CD4-positive, alpha-beta T cell treated with Interleukin-21 for 1 hour (primary cell): ENCODE data around the gene RPS2.

Experiments used
- DNase-seq: peaks from one replicate; pipeline ENCODE4 v3.0.0-alpha.2; 2020

The RPS2 gene

DNA sequence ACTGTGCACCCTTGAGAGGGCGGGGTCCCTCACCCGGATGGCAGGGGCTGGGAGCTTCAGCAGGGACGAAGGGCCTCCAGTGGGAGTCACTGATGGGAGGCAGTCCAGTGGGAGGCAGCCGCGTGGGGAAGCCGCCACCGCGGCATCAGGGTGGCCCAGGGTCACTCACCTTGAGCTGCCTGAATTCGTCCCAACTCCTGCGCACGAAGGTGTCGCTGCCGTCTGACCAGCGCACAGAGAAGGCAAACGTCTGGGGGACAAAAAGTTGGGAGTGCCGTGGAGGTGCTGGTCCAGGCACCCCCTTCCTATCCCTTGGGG, 16.1 kb upstream of the RPS2 start:
- no peak for DNase-seq

DNA sequence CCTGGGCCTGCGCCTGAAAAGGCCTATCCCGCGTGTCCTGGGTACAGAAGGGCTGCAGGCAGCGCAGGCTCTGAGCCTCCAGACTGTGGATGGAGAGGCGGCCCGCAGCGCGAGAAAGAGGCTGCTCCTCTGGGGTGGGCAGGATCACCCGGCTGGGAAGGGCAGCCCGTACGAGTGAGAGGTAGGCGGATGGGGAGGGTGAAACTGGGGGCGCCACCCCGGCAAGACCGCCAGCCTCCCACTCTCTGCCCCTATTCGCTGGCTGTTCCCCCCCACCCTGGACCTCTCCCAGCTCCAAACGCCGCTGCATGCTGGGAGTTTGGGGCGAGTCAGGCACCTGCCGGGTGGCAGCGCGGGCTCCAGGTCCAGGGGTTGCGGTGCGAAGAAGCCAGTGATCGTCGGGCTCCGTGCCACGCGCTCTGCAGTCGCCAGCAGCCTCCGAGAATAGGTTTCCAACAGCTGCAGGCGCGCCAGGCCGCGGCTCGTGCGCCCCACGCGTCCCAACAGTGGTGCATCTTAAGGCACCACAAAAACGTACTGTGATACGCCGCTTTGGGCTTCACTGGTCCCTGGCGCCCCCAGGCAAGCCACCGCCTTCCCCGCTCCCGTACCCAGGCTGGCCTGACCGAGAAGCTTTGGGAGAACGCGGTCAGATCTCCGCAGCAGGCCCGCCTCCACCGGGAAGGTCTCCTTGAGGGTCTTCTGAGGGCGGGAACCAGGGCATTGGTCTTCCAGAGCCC, 15.6 kb upstream of the RPS2 start:
- DNase-seq: no peak

DNA sequence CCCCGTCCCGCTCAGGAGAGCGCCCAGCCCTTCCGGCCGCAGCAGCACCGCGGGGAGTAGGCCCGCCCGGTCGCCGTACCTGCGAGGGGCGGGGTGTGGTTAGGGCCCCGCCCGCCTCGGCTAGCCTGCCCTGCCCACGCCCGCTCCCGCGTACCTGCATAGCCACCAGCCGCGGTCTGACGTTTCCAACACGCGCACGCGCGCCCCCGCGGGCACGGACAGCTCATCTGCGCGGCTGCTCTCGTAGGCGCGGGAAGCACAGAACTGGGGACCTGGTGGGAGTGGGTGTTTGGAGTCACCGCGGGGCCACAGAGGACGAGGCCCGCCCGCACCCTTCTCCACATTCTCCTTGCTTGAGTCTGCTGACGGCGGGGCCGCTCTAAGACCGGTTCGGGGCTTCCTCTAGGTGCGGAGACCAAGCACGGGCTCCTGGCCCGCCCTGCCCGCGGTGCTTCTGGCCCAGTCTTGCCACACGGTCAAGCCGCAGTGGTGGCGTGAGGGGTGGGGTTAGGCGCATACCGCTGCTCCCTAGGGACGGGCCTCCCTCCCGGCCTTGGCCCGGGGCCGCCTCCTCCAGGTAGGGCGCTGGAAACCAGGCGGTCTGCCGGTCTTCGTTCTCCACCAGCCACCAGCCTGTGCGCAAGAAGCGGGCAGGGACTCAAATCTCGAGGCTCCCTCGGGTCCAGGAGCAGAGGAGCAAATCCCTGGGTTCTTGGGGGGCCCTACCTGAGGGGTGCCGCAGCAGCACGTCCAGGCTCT, 14.8 kb upstream of the RPS2 start:
- DNase-seq: peak; percentile 48

DNA sequence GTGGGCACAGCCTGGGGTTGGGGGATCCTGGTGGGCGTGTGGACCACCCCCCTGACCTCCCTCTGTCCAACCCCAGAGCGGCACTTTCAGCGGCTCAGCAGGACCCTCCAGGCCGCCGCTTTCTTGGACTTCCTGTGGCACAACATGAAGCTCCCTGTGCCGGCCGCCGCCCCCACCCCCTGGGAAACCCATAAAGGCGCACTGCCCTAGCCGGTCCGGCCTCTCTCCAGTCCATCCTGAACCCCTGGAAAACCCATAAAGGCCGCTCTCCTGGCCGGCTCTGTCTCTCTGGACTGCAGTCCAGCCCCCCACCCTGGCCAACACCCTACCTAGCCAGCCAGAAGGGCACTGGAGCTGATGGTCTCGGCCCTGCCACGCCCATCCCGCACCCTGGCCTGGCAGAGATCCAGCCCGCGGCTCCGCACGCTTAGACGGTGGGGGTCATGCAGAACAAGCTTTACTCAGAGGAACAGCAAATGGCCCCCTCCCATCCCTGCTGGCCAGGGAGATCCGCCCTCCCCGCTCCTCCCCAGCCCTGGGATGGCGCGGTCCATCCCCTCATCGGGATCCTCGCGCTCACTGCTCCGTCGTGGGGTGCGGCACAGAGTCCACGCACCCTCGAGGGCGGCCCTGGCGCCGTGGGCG, 14.0 kb upstream of the RPS2 start:
- DNase-seq: no peak

DNA sequence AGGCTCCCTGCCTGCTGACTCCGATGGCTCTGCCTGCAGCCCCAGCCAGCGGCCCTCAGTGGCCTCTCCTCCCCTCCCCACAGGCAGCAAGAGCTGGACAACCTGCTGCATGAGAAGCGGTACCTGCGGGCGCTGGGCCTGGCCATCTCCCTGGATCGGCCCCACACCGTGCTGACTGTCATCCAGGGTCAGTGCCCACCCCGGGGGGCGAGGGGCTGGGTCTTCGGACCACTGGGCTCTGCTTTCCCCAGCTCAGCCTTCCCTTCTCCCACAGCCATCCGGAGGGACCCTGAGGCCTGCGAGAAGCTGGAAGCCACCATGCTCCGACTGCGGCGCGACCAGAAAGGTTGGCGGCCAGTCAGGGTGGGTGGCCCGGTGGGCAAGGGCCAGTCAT, 13.2 kb upstream of the RPS2 start:
- DNase-seq: no peak

DNA sequence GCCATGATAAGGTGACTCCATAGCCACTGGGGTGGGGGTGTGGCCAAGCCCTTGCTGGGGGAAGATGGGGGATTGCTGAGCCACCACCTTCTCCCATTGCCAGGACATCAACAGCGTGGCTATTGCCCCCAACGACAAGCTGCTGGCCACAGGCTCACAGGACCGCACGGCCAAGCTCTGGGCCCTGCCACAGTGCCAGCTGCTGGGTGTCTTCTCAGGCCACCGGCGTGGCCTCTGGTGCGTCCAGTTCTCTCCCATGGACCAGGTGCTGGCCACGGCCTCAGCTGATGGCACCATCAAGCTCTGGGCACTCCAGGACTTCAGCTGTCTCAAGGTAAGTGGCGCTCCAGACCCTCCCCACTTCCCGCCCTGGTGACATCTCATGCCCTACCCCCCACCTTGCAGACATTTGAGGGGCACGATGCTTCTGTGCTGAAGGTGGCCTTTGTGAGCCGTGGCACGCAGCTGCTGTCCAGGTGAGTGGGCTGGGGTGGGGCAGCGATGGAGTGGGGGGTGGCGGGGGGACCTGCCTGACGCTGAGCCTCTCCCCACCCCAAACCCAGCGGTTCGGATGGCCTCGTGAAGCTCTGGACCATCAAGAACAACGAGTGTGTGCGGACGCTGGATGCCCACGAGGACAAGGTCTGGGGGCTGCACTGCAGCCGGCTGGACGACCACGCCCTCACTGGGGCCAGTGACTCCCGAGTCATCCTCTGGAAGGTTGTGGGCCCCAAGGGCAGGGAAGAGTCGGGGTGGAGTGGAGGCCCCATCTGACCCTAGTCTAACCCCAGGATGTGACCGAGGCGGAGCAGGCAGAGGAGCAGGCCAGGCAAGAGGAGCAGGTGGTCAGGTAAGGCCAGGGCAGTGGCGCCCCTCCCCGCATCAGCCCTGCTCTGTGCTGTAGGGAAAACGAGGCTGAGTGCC, 12.6 kb upstream of the RPS2 start:
- no peak for DNase-seq

DNA sequence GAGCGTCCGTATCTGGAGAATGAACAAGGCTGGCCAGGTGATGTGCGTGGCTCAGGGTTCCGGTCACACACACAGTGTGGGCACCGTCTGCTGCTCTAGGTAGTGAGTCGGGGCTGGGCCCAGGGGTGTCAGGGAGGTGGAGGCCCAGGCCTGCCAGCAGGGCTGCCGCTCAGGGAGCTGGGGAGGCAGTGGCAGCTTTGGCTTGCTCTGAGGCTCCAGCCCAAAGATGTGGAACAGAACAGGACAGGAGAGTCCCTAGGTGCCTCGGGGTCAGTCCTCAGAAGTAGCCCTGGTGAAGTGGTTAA, 11.5 kb upstream of the RPS2 start:
- no peak for DNase-seq

DNA sequence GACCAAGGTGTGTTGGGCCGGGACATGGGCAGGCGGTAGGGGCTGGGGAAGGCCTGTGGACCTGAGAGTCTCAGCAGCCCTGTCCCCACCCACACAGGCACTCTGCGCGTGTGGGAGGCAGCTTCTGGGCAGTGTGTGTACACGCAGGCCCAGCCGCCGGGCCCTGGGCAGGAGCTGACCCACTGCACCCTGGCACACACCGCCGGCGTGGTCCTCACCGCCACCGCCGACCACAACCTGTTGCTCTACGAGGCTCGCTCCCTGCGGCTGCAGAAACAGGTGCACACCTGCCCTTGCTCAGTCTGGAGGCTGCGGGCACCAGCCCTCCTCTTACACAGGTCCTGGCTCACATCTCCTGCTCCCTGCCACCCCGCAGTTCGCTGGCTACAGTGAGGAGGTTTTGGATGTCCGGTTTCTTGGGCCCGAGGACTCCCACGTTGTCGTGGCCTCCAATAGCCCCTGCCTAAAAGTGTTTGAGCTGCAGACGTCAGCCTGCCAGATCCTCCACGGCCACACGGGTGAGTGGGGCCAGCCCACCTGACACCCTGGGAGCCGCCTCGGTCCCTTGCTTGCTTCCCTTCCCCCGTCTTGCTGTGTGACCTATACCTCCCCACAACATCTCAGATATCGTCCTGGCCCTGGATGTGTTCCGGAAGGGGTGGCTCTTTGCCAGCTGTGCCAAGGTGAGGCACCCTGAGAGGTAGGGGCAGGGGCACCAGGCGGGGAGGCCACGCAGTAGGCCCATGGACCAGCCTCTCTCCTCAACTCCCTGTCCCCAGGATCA, 11.0 kb upstream of the RPS2 start:
- no peak for DNase-seq

DNA sequence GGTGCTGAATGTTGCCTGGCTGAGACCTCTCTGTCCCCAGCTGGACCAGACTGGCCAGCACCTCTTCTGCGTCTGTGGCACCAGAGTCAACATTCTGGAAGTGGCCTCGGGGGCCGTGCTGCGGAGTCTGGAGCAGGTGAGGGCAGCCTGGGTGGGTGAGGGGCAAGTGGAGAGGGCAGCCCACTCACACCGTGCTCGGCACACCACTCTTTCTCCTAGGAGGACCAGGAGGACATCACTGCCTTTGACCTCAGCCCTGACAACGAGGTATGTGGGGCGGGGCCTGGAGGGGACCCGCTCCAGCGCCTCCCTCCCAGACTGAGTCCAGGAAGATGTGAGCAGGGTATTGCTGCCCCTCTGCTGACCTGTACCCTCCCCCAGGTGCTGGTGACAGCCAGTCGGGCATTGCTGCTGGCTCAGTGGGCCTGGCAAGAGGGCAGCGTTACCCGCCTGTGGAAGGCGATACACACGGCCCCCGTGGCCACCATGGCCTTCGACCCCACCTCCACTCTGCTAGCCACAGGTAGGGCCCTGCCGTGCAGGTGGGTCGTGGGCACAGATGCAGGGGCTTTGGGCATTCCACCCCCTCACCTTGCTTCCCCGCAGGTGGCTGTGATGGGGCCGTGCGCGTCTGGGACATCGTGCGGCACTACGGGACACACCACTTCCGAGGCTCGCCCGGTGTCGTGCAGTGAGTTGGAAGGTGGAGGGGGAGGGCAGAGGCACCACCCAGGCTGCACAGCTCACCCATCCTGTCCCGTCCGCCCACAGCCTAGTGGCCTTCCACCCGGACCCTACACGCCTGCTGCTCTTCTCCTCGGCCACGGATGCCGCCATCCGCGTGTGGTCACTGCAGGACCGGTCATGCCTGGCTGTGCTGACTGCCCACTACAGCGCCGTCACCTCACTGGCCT, 9.8 kb upstream of the RPS2 start:
- DNase-seq: no peak

DNA sequence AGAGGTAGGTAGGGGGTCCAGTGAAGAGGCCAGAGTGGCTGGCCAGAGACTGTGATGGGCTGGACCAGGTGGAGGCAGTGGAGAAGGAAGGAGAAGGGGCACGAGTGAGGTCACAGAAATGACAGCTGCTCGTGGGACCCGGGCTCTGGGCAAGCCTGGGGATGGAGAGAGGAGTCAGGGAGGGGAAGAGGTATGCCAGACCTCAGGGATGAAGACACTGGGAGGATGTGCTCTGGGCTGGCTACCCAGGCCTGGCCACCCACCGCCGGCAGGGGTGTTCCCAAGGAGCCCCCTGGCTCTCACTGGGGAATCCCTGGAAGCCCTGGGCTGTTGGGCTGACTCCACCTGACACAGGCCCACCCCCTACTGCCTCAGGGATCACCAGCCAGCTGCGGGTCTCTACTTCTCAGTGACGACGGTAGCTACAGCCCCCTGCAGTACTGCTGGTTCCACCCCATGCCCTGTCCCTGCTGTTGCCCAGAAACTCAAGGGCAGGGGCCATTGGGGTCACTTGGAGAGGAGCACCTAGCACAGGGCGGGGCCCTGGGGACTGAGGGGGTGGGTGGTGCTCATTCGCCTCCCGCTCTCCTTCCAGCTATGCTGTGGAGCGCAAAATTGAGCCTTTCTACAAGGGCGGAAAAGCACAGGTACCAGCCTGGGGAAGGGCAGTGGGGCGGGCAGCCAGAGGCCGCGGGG, 9.0 kb upstream of the RPS2 start:
- no peak for DNase-seq

DNA sequence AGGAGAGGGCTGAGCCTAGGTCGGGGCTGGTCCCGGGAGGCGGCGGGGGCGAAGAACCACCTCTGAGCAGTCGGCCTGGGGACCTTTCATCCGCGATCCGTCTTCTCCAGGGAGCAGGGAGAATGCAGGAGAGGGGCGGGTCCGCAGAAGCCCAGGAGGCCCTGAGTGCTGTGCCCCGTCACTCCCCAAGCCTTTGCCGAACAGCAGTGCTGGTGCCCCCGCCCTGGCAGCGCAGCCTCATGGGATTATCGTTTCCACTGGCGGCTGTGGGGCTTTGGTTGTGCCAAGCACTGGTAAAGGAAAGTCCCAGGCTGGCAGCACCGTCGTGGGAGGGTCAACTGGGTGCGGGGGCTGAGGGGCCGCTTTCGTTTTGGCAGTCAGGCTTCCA, 7.9 kb upstream of the RPS2 start:
- no peak for DNase-seq

DNA sequence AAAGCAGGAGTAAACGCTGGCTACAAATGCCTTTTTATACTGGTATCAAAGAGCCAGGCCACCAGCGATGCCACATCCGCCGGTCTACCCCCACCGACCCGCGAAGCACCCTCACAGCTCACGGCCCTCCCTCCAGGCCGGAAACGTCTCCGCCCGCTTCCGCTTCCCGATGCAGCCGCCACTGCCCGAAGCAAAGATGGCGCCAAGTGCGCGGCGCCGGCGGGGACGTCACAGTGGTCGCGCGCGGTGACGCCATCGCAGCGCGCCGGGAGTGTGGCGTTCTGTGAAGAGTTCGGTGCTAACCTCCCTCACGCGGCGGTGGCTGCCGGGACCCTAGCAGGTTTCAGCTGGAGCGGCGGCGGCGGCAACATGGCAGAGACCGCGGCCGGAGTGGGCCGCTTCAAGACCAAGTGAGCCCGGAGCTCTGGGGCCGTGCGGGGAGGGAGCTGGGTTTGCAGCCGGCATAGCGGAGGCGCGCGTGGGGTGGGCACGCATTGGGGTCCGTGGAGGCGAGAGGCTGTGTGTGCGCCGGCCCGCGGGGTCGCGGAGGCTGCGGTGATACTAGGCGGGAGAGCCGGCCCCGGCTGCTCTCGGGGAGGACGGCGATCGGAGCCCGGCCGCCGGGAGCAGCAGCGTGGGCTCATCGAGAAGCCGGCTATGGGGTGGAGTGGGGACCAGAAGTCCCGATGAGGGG, 7.3 kb upstream of the RPS2 start, which contains the start of gene TBL3:
Gene TBL3, plus strand, starts transcription at position 258 of the 694 bp plus-strand sequence. Its CDS starts 112 bp downstream, at position 370.
- DNase-seq: peak; percentile 97

DNA sequence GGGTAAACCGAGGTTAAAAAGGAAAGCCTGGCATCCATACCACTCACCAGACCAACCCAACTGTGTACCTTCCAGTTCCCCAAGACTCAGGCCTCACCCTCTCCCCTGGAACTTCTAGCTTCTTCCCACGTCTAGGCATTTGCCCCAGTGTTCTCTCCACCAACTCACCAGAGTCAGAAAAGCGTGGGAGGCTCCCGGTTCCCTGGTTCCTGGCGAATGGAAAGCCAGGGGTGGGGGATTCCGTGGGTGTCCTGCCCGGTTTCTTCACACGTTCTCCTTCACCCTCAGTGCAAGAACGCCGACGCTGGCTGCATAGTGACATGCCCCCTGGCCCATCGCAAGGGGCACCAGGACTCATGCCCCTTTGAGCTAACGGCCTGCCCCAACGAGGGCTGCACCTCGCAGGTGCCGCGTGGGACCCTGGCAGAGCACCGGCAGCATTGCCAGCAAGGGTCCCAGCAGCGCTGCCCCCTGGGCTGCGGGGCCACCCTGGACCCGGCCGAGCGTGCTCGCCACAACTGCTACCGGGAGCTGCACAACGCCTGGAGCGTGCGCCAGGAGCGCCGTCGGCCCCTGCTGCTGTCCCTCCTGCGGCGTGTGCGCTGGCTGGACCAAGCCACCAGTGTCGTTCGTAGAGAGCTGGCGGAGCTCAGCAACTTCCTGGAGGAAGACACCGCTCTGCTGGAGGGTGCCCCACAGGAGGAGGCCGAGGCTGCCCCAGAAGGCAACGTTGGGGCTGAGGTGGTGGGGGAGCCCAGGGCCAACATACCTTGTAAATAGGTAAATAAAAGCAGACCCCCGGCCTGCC, 3.7 kb upstream of the RPS2 start:
- no peak for DNase-seq

DNA sequence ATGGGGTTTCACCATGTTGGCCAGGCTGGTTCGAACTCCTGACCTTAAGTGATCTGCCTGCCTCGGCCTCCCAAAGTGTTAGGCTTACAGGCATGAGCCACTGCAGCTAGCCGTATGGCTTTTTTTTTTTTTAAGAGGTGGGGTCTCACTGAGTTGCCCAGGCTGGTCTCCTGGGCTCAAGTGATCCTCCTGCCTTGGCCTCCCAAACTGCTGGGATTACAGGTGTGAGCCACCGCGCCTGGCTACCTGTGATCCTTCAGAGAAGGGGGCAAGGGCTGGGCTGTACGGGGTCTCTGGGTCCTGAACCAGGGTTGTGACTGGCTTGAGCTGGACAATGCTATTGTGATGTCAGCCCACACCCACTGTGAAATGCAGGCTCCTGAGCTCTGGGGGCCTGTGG, 1.8 kb upstream of the RPS2 start, which contains the start of gene RNF151:
Gene RNF151, plus strand, starts transcription at position 397 of the 400 bp plus-strand sequence. CDS start 26 bp downstream, outside the sequence.
- no peak for DNase-seq

DNA sequence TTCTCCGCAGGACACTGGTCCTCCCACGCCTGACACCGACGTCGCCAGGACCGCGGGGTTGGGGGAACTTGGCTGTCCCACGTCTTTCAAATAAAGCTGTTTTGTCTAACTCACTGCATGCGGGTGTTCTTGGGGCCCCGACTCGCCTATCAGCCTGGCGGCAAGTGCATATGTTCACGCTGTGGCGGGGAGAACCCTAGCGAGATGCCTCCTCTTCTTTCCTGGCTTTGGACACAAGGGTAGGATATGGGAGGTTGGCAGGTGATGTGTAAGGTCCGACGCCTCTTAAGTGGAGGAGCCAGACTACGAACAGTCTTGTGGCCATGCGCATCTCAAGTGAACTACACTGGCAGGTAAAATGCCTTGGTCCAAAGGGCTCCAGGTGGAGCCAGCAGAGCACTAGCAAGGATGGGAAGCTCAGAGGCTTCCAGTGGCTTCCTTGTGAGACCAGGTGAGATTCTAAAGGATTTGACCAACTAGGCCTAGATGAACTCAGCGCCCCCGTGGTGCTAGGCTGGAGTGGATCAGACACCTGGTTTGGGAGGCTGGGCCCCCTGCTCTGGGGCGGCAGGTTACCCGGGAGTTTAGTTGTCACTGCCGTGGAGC, 873 bp upstream of the RPS2 start:
- peak; percentile 32 for DNase-seq

DNA sequence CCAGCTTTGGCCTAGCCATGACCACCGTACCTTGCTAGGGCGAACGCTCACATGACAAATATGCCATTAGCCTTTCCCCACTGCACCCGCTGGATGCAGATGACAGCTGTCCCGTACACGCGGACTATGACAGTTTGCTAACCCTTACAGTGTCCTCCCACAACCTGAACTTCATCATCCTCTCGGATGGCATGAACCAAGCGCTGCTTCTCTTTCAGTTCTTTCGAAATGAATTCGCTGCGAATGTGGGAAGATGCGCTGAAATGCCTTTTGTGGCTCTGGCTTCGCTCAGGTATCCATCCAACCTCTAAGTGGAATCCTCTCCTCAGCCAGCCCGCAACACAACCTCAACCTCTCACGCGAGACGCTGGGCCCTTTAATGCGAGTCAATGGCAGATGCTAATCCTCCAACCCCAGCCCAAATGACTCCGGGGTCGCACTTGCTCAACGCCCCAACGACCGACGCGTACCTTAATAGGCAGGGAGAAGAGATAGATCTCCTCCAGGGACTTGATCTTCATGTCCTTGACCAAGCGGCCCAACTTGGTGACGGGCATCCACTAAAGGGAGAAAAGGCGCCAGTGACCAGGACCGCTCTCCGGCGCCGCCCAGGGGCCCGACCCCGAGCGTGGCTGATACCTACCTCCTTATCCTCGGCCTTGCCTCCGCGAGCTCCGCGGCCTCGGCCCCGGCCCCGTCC, 670 bp downstream of the RPS2 start:
- peak; percentile 55 for DNase-seq
